EH (cell line): ENCODE data around the gene TMEM140.
"Not testable (repeated sequence)": the region's sequence is repeated elsewhere in the genome, so short reads cannot be mapped to it uniquely, and the experiment has no call there.

ENCODE experiments used
- DNase-seq: peaks from one replicate; pipeline ENCODE4 v3.0.0-alpha.2; 2015; ENCODE audit warnings: low read depth

TMEM140 gene

GRCh38 chr7:135147899-135148721 lies at the start of gene TMEM140:
TSS of gene TMEM140 (plus strand) at chr7:135148072. CDS start at chr7:135164442, 16,370 bp downstream.
- peak; percentile 70 for DNase-seq

DNA sequence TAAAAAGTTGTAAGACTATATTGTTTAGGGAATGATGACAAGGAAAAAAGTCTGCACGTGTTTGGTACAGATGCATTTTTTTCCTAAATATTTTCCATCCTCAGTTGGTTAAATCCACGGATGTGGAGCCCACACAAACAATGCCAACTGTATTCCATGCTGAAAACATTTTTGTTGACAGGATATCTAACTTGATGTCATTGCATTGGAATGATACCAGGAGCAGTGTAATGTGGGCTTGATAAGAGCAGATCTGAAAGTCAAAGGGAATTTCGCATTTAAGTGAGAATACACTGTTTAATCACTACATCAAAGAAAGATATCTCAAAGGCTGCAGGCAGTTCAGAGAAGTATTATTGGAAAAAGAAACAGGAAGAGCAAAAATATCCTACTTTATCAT lies 49.5 kb upstream of the TMEM140 start:
- DNase-seq: no peak

DNA sequence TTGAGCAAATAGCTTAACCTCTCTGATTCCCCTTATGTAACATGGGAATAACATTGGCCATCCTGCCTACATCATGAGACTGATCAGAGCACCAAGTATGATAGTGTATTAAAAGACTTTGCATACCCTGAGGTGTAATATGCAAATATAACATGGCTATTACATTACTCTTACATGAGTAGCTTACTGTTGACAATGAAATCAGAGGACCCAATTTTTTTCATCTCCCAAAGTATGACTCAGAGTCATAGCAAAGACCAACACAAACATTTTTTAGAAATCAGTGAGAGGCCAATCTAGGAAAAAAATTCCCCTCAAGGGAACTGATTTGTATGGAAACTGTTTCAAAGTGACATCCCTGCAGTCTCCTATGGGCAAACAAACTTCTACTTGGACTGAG lies 47.0 kb upstream of the TMEM140 start:
- peak; percentile 55 for DNase-seq

- no peak for DNase-seq
These were observed 45.5 kb upstream of the TMEM140 start for GRCh38 chr7:135102372-135102771.

- DNase-seq: no peak
These were observed 38.3 kb upstream of the TMEM140 start for GRCh38 chr7:135109562-135109961.

DNA sequence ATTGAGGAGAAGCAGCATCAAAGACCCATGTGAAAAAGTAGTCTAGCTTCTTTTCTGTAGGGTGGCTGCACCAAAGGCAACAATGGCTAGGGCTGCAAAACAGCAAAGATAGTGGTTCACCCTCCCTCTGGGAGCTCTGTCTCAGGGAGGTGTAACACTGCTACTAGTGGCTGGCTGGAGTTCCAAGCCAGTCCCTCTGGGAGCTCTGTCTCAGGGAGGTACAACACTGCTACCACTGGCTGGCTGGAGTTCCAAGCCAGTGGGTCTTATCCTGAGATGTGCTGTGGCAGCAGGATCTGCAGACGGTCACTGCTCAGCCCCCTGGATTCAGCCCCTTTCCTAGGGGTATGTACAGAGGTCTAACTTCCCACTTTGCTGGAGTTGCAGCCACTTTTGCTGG lies 37.9 kb upstream of the TMEM140 start:
- DNase-seq: no peak

GRCh38 chr7:135111379-135111778 lies 36.5 kb upstream of the TMEM140 start:
- DNase-seq: no peak

DNA sequence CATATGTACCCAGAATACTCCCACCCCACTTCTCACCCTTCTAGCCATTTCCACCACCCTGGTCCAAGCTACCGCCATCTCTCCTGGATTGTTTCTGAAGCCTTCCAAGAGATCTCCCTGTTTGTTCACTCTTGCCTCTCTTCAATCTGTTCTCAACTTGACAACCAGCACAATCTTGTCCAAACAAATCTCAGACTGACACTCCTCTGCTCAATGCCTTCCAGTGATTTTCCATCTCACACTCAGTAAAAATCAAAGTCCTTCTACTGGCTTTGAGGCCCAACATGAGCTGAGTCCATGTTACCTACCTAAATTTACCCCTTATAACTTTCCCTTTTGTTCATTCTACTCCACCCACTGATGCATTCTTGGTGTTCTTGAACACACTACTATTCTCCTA lies 33.2 kb upstream of the TMEM140 start:
- no peak for DNase-seq

DNA sequence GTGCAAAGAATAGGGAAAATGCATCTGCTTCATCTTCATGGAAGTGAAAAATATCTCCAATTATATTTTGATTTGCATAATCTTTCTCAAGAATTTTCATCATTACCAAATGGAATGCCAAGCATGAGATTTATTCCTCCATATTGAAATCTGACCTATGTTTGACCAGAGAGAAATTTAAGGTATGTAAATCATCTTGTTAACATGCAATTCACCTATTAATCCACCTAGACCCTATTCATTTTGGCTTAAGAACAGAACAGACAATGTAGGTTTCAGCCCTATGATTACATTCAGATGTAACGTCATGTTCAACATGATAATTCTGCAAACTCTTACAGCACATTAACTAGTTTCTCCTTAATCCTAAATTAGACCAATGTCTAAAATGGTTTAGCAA lies 30.8 kb upstream of the TMEM140 start:
- no peak for DNase-seq

DNA sequence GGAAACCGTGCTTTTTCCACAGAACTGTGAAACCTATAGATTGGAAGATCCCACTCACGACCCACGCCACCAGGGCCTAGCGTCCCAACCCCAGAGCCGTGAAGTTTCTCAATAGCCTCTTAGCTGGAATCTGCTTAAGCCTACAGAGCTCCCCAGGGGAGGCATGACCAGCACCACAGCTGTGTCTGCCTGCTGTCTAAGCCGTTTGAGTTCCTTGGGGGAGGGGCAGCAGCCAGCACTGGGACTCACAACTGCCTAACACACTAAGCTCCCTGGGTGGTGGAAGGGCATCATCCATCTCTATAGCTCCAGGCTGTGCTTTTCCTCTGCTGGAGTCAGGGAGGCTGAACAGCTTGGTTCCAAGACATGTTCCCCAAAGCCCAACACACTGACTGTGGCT lies 26.0 kb upstream of the TMEM140 start:
- DNase-seq: peak; percentile 1

- not testable (repeated sequence) for DNase-seq
These were observed 23.2 kb upstream of the TMEM140 start for GRCh38 chr7:135124631-135125030.

GRCh38 chr7:135128931-135129330 lies 18.9 kb upstream of the TMEM140 start:
- DNase-seq: no peak

- DNase-seq: no peak
These were observed 18.3 kb upstream of the TMEM140 start for GRCh38 chr7:135129579-135129978.

- DNase-seq: no peak
These were observed 3.8 kb upstream of the TMEM140 start for GRCh38 chr7:135143885-135144668.

DNA sequence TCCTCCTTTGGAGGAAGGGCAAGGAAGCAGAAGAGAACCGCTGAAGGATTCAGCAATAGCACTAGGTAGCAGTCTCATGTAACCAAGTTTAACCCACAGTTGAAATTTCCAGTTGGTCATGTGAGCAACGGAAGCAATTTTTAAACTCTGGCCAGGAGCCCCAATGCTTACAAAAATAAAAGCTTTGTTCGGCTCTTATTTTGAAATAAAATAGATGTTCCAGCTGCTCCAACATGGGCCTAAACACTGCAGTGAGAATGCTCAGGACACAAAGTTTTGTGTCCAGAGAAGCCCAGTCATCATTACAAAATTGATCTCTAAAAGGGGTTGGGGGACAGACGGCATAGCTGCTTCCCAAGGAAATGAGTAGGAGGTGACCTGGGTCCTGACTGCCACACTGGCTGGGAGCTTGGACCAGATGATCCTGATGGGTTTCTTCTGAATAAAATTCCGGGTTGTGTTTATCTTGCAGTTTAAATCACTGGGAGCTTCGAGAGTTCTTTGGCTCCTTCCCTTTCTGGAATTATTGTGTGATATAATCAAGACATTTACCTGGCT lies 452 bp upstream of the TMEM140 start:
- DNase-seq: peak; percentile 48

GRCh38 chr7:135150072-135150782 lies 2.4 kb downstream of the TMEM140 start:
- no peak for DNase-seq

DNA sequence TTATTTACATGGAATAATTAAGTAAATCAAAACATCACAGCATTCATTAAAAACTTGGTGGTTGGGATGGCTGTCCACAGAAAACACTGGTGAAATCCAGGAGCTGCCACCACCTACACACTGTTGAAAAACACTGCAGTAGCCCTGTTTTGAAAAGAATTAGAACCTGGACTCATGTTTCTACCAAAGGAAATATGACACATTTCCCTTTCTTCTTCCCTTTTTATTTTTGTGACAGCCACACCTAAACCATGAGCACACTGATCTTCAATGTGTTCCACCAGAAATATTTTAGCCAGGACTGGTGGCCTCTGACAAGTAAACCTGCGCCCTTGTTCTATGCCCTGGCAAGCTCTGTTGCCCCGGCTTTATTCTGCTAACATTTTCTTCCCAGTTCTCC lies 3.3 kb downstream of the TMEM140 start:
- DNase-seq: no peak

- no peak for DNase-seq
These were observed 3.7 kb downstream of the TMEM140 start for GRCh38 chr7:135151533-135151932.

- no peak for DNase-seq
These were observed 4.6 kb downstream of the TMEM140 start for GRCh38 chr7:135152442-135152841.

DNA sequence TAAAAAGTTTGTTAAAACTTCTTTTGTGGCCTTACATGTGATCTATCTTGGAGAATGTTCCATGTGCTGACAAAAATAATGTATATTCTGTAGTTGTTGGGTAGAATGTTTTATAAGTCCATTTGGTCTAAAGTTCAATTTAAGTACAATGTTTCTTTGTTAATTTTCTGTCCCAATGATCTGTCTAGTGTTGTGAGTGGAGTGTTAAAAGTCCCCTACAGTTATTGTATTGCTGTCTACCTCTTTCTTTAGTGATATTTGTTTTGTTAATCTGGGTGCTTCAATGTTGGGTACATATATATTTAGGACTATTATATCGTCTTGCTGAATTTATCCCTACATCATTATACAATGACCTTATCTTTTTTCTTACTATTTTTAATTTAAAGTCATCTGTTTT lies 6.9 kb downstream of the TMEM140 start:
- DNase-seq: no peak

GRCh38 chr7:135156290-135156689 lies 8.4 kb downstream of the TMEM140 start:
- DNase-seq: no peak

DNA sequence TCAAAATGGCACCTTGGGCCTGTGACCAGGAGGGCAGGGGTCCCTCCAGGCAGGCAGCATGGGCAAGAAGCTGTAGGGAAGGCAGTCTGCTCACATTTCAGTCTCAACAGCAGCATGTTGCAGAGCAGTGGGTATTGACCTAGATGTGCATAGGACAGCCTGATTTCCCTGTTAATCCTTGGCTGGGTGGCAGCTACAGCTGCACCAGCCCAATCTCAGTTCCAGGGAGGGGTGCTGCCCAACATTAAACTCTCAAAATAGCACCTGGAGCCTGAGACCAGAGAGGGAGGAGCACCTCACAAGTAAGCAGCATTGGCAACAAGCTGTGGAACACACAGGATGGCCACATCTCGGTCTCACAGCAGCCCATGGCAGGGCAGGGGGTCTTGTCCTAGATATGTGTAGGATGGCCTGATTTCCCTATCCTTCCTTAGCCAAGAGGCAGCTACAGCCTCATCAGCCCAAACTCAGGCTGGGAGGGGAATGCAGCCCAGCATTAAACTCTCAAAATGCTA lies 10.3 kb downstream of the TMEM140 start:
- DNase-seq: no peak
